ENCODE results near the gene FAM193A.
A peak's percentile ranks its signal among the peaks of the same experiment; 100 is the strongest.
"Not testable (repeated sequence)": the region's sequence is repeated elsewhere in the genome, so short reads cannot be mapped to it uniquely, and the experiment has no call there.

FAM193A gene

GRCh38 chr4:2731907-2732317, 195.5 kb downstream of the FAM193A start:
- DNase-seq = no peak

GRCh38 chr4:2732526-2732925, 196.1 kb downstream of the FAM193A start:
- DNase-seq = no peak

GRCh38 chr4:2733001-2733843, 196.8 kb downstream of the FAM193A start:
- DNase-seq = no peak

- DNase-seq = no peak
Observed at GRCh38 chr4:2733844-2734574, 197.6 kb downstream of the FAM193A start.

GRCh38 chr4:2734612-2735011, 198.2 kb downstream of the FAM193A start:
- DNase-seq = no peak

- DNase-seq = no peak
Observed at GRCh38 chr4:2735869-2736268, 199.4 kb downstream of the FAM193A start.

GRCh38 chr4:2738296-2738695, 201.8 kb downstream of the FAM193A start:
- DNase-seq = not testable (repeated sequence)

GRCh38 chr4:2741626-2742025, 205.2 kb downstream of the FAM193A start:
- no peak for DNase-seq

GRCh38 chr4:2742081-2742822, 205.8 kb downstream of the FAM193A start:
- no peak for DNase-seq

- no peak for DNase-seq
Observed at GRCh38 chr4:2742823-2743517, 206.5 kb downstream of the FAM193A start.

GRCh38 chr4:2743518-2744445, 207.3 kb downstream of the FAM193A start:
- no peak for DNase-seq

GRCh38 chr4:2744576-2745270, 208.3 kb downstream of the FAM193A start:
- DNase-seq = no peak

GRCh38 chr4:2745516-2745915, 209.1 kb downstream of the FAM193A start:
- no peak for DNase-seq

- peak; percentile 87 to 89 for DNase-seq
Observed at GRCh38 chr4:2745981-2746806, 209.7 kb downstream of the FAM193A start.

GRCh38 chr4:2746891-2747695, 210.6 kb downstream of the FAM193A start:
- DNase-seq = no peak

GRCh38 chr4:2750719-2751605, 214.5 kb downstream of the FAM193A start:
- no peak for DNase-seq

- DNase-seq = no peak
Observed at GRCh38 chr4:2753436-2753835, 217.0 kb downstream of the FAM193A start.

All from CD4-positive, alpha-beta T cell treated with Interleukin-1 beta for 1 hour (primary cell).